ENCODE measurements around the gene PLPPR1.

Gene PLPPR1

GRCh38 chr9:101362450-101362849, 333.9 kb downstream of the PLPPR1 start:
- no peak overlapping the region for H3K4me3 ChIP-seq
- no peaks in the 10 kb centered on the region for H3K36me3 ChIP-seq
- H3K4me1 ChIP-seq, result no peaks in the 10 kb centered on the region
- H3K9me3 ChIP-seq, result no peaks in the 10 kb centered on the region
- no peak overlapping the region for H3K27ac ChIP-seq
- H3K27me3 ChIP-seq, result no peaks in the 10 kb centered on the region
- TF ChIP-seq, protein P1, sequence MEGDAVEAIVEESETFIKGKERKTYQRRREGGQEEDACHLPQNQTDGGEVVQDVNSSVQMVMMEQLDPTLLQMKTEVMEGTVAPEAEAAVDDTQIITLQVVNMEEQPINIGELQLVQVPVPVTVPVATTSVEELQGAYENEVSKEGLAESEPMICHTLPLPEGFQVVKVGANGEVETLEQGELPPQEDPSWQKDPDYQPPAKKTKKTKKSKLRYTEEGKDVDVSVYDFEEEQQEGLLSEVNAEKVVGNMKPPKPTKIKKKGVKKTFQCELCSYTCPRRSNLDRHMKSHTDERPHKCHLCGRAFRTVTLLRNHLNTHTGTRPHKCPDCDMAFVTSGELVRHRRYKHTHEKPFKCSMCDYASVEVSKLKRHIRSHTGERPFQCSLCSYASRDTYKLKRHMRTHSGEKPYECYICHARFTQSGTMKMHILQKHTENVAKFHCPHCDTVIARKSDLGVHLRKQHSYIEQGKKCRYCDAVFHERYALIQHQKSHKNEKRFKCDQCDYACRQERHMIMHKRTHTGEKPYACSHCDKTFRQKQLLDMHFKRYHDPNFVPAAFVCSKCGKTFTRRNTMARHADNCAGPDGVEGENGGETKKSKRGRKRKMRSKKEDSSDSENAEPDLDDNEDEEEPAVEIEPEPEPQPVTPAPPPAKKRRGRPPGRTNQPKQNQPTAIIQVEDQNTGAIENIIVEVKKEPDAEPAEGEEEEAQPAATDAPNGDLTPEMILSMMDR (IDR thresholded peaks at IDR 0.05), result no peak
- intact Hi-C loops (cut with DNase I; ENCODE audit: low total_unique reads), result no loop called here
- no peak for DNase-seq

- no peaks in the 10 kb centered on the region for H3K9me3 ChIP-seq
- H3K27ac ChIP-seq, result no peak overlapping the region
- intact Hi-C loops (cut with DNase I; ENCODE audit: low total_unique reads), result no loop called here
- H3K4me3 ChIP-seq, result no peak overlapping the region
- H3K36me3 ChIP-seq, result no peaks in the 10 kb centered on the region
- no peak for DNase-seq
- no peaks in the 10 kb centered on the region for H3K4me1 ChIP-seq
- no peaks in the 10 kb centered on the region for H3K27me3 ChIP-seq
- TF ChIP-seq, protein P1 (IDR thresholded peaks at IDR 0.05), result no peak
These were observed 336.7 kb downstream of the PLPPR1 start for GRCh38 chr9:101365181-101365580.

DNA sequence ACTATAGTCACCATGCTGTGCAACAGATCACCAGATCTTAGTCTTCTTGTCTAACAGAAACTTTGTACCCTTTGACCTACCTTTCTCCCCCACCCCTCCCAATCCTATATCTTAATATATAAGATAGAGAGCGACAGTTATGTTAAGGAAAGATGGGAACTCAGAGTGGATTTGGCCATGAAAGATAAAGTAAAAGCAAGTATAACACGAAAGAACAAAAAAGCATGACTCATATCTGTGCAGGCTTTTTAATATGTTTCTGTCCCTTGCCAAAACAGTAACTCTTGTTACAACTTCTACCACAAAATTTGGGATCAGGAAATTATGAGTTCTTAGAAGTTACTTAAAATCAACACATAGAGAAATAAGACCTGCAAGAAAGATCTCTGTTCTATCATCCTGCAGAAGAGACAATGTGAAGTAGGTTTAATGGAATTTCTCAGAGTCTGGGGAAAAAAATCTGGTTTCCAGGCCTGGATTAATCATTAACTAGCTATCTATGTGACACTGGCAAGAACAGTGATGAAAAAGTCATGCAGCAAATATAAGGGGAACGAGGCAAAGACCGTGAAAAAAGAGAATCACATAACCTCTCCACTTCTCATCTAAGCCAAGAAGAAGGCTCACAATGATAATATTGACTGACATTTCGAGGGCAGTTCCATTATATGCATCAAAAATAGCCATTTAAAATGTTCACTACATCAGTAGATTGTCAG, 337.7 kb downstream of the PLPPR1 start:
- no peak for DNase-seq
- TF ChIP-seq, protein P1 (IDR thresholded peaks at IDR 0.05), result no peak
- H3K4me1 ChIP-seq, result no peaks in the 10 kb centered on the region
- no peaks in the 10 kb centered on the region for H3K27me3 ChIP-seq
- no peak overlapping the region for H3K27ac ChIP-seq
- H3K36me3 ChIP-seq, result no peaks in the 10 kb centered on the region
- H3K9me3 ChIP-seq, result no peaks in the 10 kb centered on the region
- H3K4me3 ChIP-seq, result no peak overlapping the region
- intact Hi-C loops (cut with DNase I; ENCODE audit: low total_unique reads), result no loop called here

- no peaks in the 10 kb centered on the region for H3K27me3 ChIP-seq
- no peaks in the 10 kb centered on the region for H3K9me3 ChIP-seq
- no peaks in the 10 kb centered on the region for H3K4me1 ChIP-seq
- TF ChIP-seq, protein P1 (IDR thresholded peaks at IDR 0.05), result no peak
- intact Hi-C loops (cut with DNase I; ENCODE audit: low total_unique reads), result no loop called here
- no peaks in the 10 kb centered on the region for H3K36me3 ChIP-seq
- H3K27ac ChIP-seq, result no peak overlapping the region
- no peak overlapping the region for H3K4me3 ChIP-seq
- no peak for DNase-seq
These were observed 338.8 kb downstream of the PLPPR1 start for GRCh38 chr9:101367323-101367722.

DNA sequence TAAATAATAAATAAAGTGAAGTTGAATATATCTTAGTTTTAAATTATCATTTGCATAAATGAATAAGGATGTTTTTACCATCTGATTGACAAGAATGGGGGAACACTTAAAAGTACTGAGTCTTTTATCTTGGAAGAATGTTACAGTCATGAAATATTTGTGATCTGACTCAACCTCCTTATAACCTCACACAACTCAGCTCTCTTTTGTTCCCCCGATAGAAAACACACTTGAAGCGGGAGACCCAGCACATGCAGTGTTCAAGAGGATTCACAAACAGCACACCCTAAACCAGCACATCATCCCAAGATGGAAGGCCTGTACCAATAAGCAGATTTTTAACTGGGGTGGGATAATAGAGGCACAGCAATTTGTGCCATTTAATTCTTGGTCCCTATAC, 340.8 kb downstream of the PLPPR1 start:
- no peak for DNase-seq
- Histone ChIP-seq H3K4me3 (no peak overlapping the region), H3K36me3 (no peaks in the 10 kb centered on the region), H3K27ac (no peak overlapping the region), H3K27me3 (no peaks in the 10 kb centered on the region), H3K4me1 (no peaks in the 10 kb centered on the region), H3K9me3 (no peaks in the 10 kb centered on the region)
- TF ChIP-seq, protein P1 (IDR thresholded peaks at IDR 0.05), result no peak
- intact Hi-C loops (cut with DNase I; ENCODE audit: low total_unique reads), result no loop called here

All from tibial artery (tissue), 4 donors.